SH-SY5Y (cell line): ENCODE measurements around the gene IKZF2.

Experiments used
- GATA2 ChIP-seq: IDR thresholded peaks from 2 replicates; pipeline ENCODE4 v1.6.1; 2011; ENCODE audit warnings: mild to moderate bottlenecking, low read depth, low read length
- GATA3 ChIP-seq: IDR thresholded peaks from 2 replicates; pipeline ENCODE4 v1.6.1; 2011; ENCODE audit warnings: low read depth, mild to moderate bottlenecking, low read length, moderate library complexity

DNA sequence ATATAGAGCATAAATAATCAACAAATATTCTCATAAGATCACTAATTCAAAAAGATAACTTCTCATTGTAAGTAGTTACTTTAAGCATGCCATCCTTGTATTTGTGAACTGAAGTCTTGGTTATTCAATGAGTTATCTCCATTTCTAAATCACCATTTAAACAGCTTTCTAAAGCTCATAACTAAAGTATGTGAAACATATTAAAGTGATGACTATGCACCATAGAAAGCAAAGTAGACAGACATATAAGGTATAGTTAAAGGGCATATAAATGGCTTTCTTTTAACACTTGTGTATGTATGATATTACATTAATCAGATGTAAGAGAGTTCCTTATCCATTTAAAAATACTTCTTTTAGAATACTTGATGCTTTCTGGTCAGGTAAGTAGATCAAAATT is 83.5 kb downstream of the IKZF2 start:
- TF ChIP-seq GATA2 (no peak), GATA3 (no peak)
